ENCODE data around the gene EPHA3. TPM values are rescaled to one million over a fixed set of nuclear protein-coding genes. Genes with fewer than 3 reads are reported as not detected.

Gene EPHA3
- total and polyA plus RNA-seq, 9 of the 15 experiments (the other 6 are each of a cell fraction or from before 2014, with no cell fraction given): not detected

GRCh38 chr3:89449086-89449485 lies 341.7 kb downstream of the EPHA3 start:
- no peaks in the 10 kb centered on the region for H3K36me3 ChIP-seq (ENCODE audit: control insufficient read depth, insufficient read depth, low read length)
- intact Hi-C loops (cut with micrococcal nuclease) (no loop called here), in situ Hi-C loops (cut with MboI) (no loop called here)
- DNase-seq (ENCODE audit: extremely low read depth in 1 of 4, low spot score in 3 of 4) (no peak), ATAC-seq (no peak), FAIRE-seq (no peak)
- H3K4me1 ChIP-seq (replicated peaks in 1 of 2; ENCODE audit: control insufficient read depth in 2 of 2, insufficient read depth in 2 of 2, low read length in 2 of 2): no peaks in the 10 kb centered on the region
- H3K9me1 ChIP-seq (ENCODE audit: control insufficient read depth, insufficient read depth, low read length): no peaks in the 10 kb centered on the region
- H3K9ac ChIP-seq (ENCODE audit: insufficient read depth in 1 of 2, low read depth in 2 of 2, low read length in 2 of 2): no peak overlapping the region
- H3K79me2 ChIP-seq (ENCODE audit: control insufficient read depth, insufficient read depth, low read length): no peaks in the 10 kb centered on the region
- no peak overlapping the region for H3K4me3 ChIP-seq
- 0% methylated on average over 4 of the region's 4 CpGs for WGBS (ENCODE audit: insufficient coverage, low coverage, missing lambda C conversion rate)
- POLR2A ChIA-PET: no interaction called here
- H3K4me2 ChIP-seq (ENCODE audit: insufficient read depth, low read length): no peak overlapping the region
- H2AFZ ChIP-seq (ENCODE audit: low read depth, low read length): no peak overlapping the region
- TF ChIP-seq ZHX1 (conservative IDR thresholded peaks at IDR 0.05; ENCODE audit: low read length): no peak
- no peak for TF ChIP-seq CHCHD3 (CRISPR knock-in tag; IDR thresholded peaks at IDR 0.05)
- TF ChIP-seq MTA1 (IDR thresholded peaks at IDR 0.05; ENCODE audit: borderline replicate concordance): no peak
- no peak for TF ChIP-seq CBFA2T2 (conservative IDR thresholded peaks at IDR 0.05)
- no peak for TF ChIP-seq CCAR2 (IDR thresholded peaks at IDR 0.05; ENCODE audit: low read depth, low read length)
- TF ChIP-seq HDAC6 (IDR thresholded peaks at IDR 0.05; ENCODE audit: low read depth, low read length): no peak
- no peak for TF ChIP-seq ARID2 (IDR thresholded peaks at IDR 0.05)
- TF ChIP-seq HDAC3 (IDR thresholded peaks at IDR 0.05; ENCODE audit: borderline replicate concordance, partially characterized antibody): no peak
- H3K27ac ChIP-seq (ENCODE audit: extremely low read depth, low read depth, low read length): no peak overlapping the region
- no TSS peak for BruUV-seq (replicated peaks)
- no peaks in the 10 kb centered on the region for H4K20me1 ChIP-seq (replicated peaks; ENCODE audit: control insufficient read depth, insufficient read depth, low read length)
- CTCF ChIA-PET (ENCODE audit: low intra/inter-chr PET ratio): no interaction called here
- H3K27me3 ChIP-seq (ENCODE audit: control insufficient read depth in 2 of 2, insufficient read depth in 2 of 2, low read length in 2 of 2): no peaks in the 10 kb centered on the region
- no peaks in the 10 kb centered on the region for H3K9me3 ChIP-seq (replicated peaks; ENCODE audit: control insufficient read depth, insufficient read depth, low read depth, low read length)

Measured in K562 (cell line).